Panc1 (cell line): ENCODE data around the gene SERPINE3.

Source experiments
- CTCF ChIP-seq: fragments of 450-650 bp; IDR thresholded peaks from 2 replicates; pipeline ENCODE4 v1.5.1; 2017; ENCODE audit warnings: mild to moderate bottlenecking
- POLR2AphosphoS5 ChIP-seq: IDR thresholded peaks from 2 replicates; pipeline ENCODE4 v1.6.1; 2012; ENCODE audit warnings: mild to moderate bottlenecking, low read depth, low read length, moderate library complexity
- SIN3A ChIP-seq: IDR thresholded peaks from 2 replicates; pipeline ENCODE4 v1.6.1; 2012; ENCODE audit warnings: low read depth, mild to moderate bottlenecking, low read length, moderate library complexity, borderline replicate concordance; ENCODE audit not compliant: insufficient read depth
- TCF7L2 ChIP-seq: IDR thresholded peaks from 2 replicates; pipeline ENCODE4 v1.6.1; 2011; ENCODE audit warnings: mild to moderate bottlenecking, low read depth, low read length, inconsistent platforms

GRCh38 chr13:51298812-51299211 is 40.7 kb upstream of the SERPINE3 start:
- TF ChIP-seq CTCF (no peak), POLR2AphosphoS5 (no peak), SIN3A (no peak), TCF7L2 (no peak)
